HCT116 (cell line): ENCODE data around the gene KCNIP4. TPM values are rescaled to one million over a fixed set of nuclear protein-coding genes. Genes with fewer than 3 reads are reported as not detected.

Experiments used
- ATAC-seq: fragments of 200-7000 bp; cut with Tn5 transposase; 2 replicates; pipeline ENCODE4 v1.9.1; 2020; ENCODE audit warnings: mild to moderate bottlenecking, moderate library complexity
- BruUV-seq: library from RNA; stranded (reverse); fragments of 400-500 nt; replicated peaks from 2 replicates; lab custom pipeline; 2021; lab: Mats Ljungman, UMichigan
- CTCF ChIA-PET: fragments of 300-600 bp; sonication (Branson Sonifier 250); formaldehyde crosslinking; loops from one replicate; lab custom pipeline; 2021; ENCODE audit warnings: antibody characterized with exemption; lab: Charles Lee
- POLR2A ChIA-PET: fragments of 300-600, 350-600 bp; sonication (Branson Sonifier 250); formaldehyde crosslinking; loops from one replicate; lab custom pipeline; 2021; ENCODE audit warnings: antibody characterized with exemption; lab: Charles Lee
- RAD21 ChIA-PET, 2 experiments: fragments of 300-600 bp; sonication (Branson Sonifier 250); formaldehyde crosslinking; loops; one replicate each; lab custom pipeline; 2023; ENCODE audit warnings: low total read pairs in 2 of 2; ENCODE audit not compliant: uncharacterized antibody in 2 of 2, unreplicated experiment in 2 of 2, low non-redundant PET in 1 of 2; lab: Charles Lee
- DNase-seq: peaks from one replicate; pipeline ENCODE4 v3.0.0-alpha.2; 2010; ENCODE audit warnings: low read depth, low spot score
- H2AFZ ChIP-seq: fragments of 200-600 bp; shearing (Covaris generic), sonication (generic); 2 replicates; pipeline ENCODE4 v1.6.1; 2017; ENCODE audit warnings: low read depth, mixed run types, mixed read lengths, antibody characterized with exemption, low read length; ENCODE audit not compliant: poor library complexity, severe bottlenecking
- H3K27ac ChIP-seq: 2 replicates; pipeline ENCODE4 v1.5.1; 2012; ENCODE audit warnings: low read depth, low read length
- H3K27me3 ChIP-seq: fragments of 200-600 bp; sonication (generic); 2 replicates; pipeline ENCODE4 v1.6.1; 2016; ENCODE audit warnings: mixed run types, low read length, mixed read lengths; ENCODE audit not compliant: insufficient read depth
- H3K36me3 ChIP-seq, 2 experiments: fragments of 200-500 bp in 1 of 2; fragments of 200-600 bp in 1 of 2; sonication (Bioruptor generic) in 1 of 2; sonication (generic) in 1 of 2; 2 replicates each; pipeline versions ENCODE4 v1.5.1 to v1.6.1; 2014 to 2016; ENCODE audit warnings: low read length in 2 of 2, inconsistent platforms in 1 of 2, mixed read lengths in 1 of 2, mixed run types in 1 of 2; ENCODE audit not compliant: insufficient read depth in 2 of 2, control insufficient read depth in 1 of 2
- H3K4me1 ChIP-seq, 2 experiments: fragments of 200-600 bp in 1 of 2; sonication (generic) in 1 of 2; 2 replicates each; pipeline versions ENCODE4 v1.5.1 to v1.6.1; 2012 to 2017; ENCODE audit warnings: low read length in 2 of 2, inconsistent platforms in 1 of 2, mild to moderate bottlenecking in 1 of 2, mixed read lengths in 1 of 2, mixed run types in 1 of 2, moderate library complexity in 1 of 2; ENCODE audit not compliant: insufficient read depth in 2 of 2, control insufficient read depth in 1 of 2
- H3K4me2 ChIP-seq: fragments of 200-600 bp; sonication (generic); 2 replicates; pipeline ENCODE4 v1.6.1; 2017; ENCODE audit warnings: mixed run types, low read length, mixed read lengths
- H3K4me3 ChIP-seq, 2 experiments: fragments of 200-600 bp in 1 of 2; sonication (generic) in 1 of 2; replicated peaks in 1 of 2; 2 replicates each; pipeline ENCODE4 v1.5.1; 2011 to 2016; ENCODE audit warnings: low read length in 2 of 2, control low read depth in 1 of 2, low read depth in 1 of 2, mild to moderate bottlenecking in 1 of 2, mixed read lengths in 1 of 2, mixed run types in 1 of 2
- H3K79me2 ChIP-seq: fragments of 200-600 bp; sonication (generic); 2 replicates; pipeline ENCODE4 v1.6.1; 2017; ENCODE audit warnings: mild to moderate bottlenecking, mixed run types, low read length, moderate library complexity, mixed read lengths; ENCODE audit not compliant: insufficient read depth
- H3K9ac ChIP-seq: fragments of 200-600 bp; sonication (generic); 2 replicates; pipeline ENCODE4 v1.6.1; 2016; ENCODE audit warnings: low read length, mixed read lengths
- H3K9me2 ChIP-seq: fragments of 200-600 bp; sonication (generic), shearing (Covaris generic); 2 replicates; pipeline ENCODE4 v1.6.1; 2017; ENCODE audit warnings: mixed run types, mild to moderate bottlenecking, moderate library complexity; ENCODE audit not compliant: insufficient read depth
- H3K9me3 ChIP-seq, 2 experiments: fragments of 200-500 bp in 1 of 2; fragments of 200-600 bp in 1 of 2; sonication (Bioruptor generic) in 1 of 2; sonication (generic) in 1 of 2; 2 replicates each; pipeline ENCODE4 v1.6.1; 2014 to 2017; ENCODE audit warnings: low read length in 2 of 2, mixed read lengths in 2 of 2, inconsistent platforms in 1 of 2, low read depth in 1 of 2, mild to moderate bottlenecking in 1 of 2, mixed run types in 1 of 2, moderate library complexity in 1 of 2; ENCODE audit not compliant: control insufficient read depth in 1 of 2, insufficient read depth in 1 of 2
- H4K20me1 ChIP-seq: fragments of 200-600 bp; sonication (generic), shearing (Covaris generic); 2 replicates; pipeline ENCODE4 v1.6.1; 2017; ENCODE audit warnings: mixed run types, mild to moderate bottlenecking, moderate library complexity; ENCODE audit not compliant: insufficient read depth
- CEBPB ChIP-seq: IDR thresholded peaks from 2 replicates; pipeline ENCODE4 v1.6.1; 2012; ENCODE audit warnings: low read depth
- CTCF ChIP-seq, 3 experiments: fragments of 200-600 bp in 1 of 3; sonication (generic) in 1 of 3; IDR thresholded peaks in 2 of 3; conservative IDR thresholded peaks in 1 of 3; 2 replicates each; pipeline ENCODE4 v1.5.1; 2012 to 2017; ENCODE audit warnings: low read depth in 2 of 3, low read length in 2 of 3, antibody characterized with exemption in 1 of 3, borderline replicate concordance in 1 of 3, control low read depth in 1 of 3, mild to moderate bottlenecking in 1 of 3, mixed read lengths in 1 of 3, mixed run types in 1 of 3, moderate library complexity in 1 of 3; ENCODE audit not compliant: insufficient read depth in 1 of 3
- EZH2phosphoT487 ChIP-seq: fragments of 200-600 bp; IDR thresholded peaks from 2 replicates; pipeline ENCODE4 v1.6.1; 2018; ENCODE audit warnings: antibody characterized with exemption, borderline replicate concordance
- FOSL1 ChIP-seq: IDR thresholded peaks from 2 replicates; pipeline ENCODE4 v1.6.1; 2012; ENCODE audit warnings: low read depth
- JUND ChIP-seq: IDR thresholded peaks from 2 replicates; pipeline ENCODE4 v1.6.1; 2012
- POLR2A ChIP-seq: IDR thresholded peaks from 2 replicates; pipeline ENCODE4 v1.7.0; 2011; ENCODE audit warnings: borderline replicate concordance; ENCODE audit not compliant: insufficient read depth, insufficient read length; ENCODE audit errors: extremely low read depth
- RAD21 ChIP-seq: IDR thresholded peaks from 2 replicates; pipeline ENCODE4 v1.6.1; 2012; ENCODE audit warnings: low read depth, mild to moderate bottlenecking
- SIN3A ChIP-seq: IDR thresholded peaks from 2 replicates; pipeline ENCODE4 v1.6.1; 2012; ENCODE audit warnings: low read depth
- ZBTB33 ChIP-seq: IDR thresholded peaks from 2 replicates; pipeline ENCODE4 v1.6.1; 2011; ENCODE audit warnings: mild to moderate bottlenecking, low read length, moderate library complexity; ENCODE audit not compliant: insufficient replicate concordance; ENCODE audit errors: extremely low read depth
- intact Hi-C: fragments of 100-400 bp; cut with micrococcal nuclease; formaldehyde crosslinking; loops from 2 replicates; pipeline ENCODE4 v1.10.0; 2022
- total RNA-seq: library from RNA; stranded (reverse); gene quantifications from one replicate; pipeline ENCODE4 v1.2.1, GENCODE V29; 2021; ENCODE audit not compliant: unreplicated experiment

The KCNIP4 gene
- total RNA-seq, 1 experiment from 2014 or later = not detected

- ChIA-PET CTCF (no interaction called here), POLR2A (no interaction called here), RAD21 (no interaction called here)
- no TSS peak for BruUV-seq
- H3K4me2 ChIP-seq = no peak overlapping the region
- no peak overlapping the region for H3K9ac ChIP-seq
- H3K9me2 ChIP-seq = no peaks in the 10 kb centered on the region
- H2AFZ ChIP-seq = no peak overlapping the region
- ATAC-seq (no peak), DNase-seq (no peak)
- H3K4me1 ChIP-seq = no peaks in the 10 kb centered on the region
- H3K27me3 ChIP-seq = no peaks in the 10 kb centered on the region
- no peak for TF ChIP-seq CEBPB
- no peak for TF ChIP-seq RAD21
- no peak for TF ChIP-seq JUND
- TF ChIP-seq SIN3A = no peak
- TF ChIP-seq CTCF (IDR thresholded peaks at IDR 0.05 in 2 of 3, conservative IDR thresholded peaks at IDR 0.05 in 1 of 3; ENCODE audit: borderline replicate concordance in 1 of 3, insufficient read depth in 1 of 3, low read depth in 2 of 3, low read length in 2 of 3) = no peak
- H3K4me3 ChIP-seq = no peak overlapping the region
- H3K79me2 ChIP-seq = no peaks in the 10 kb centered on the region
- intact Hi-C loops = no loop called here
- H3K9me3 ChIP-seq = peaks cover 0 to 5% of the 10 kb centered on the region in 2 experiments; a peak in 1 of 4 replicates
- no peak overlapping the region for H3K27ac ChIP-seq
- no peaks in the 10 kb centered on the region for H4K20me1 ChIP-seq
- no peaks in the 10 kb centered on the region for H3K36me3 ChIP-seq
Observed at GRCh38 chr4:21529214-21529613, 419.4 kb downstream of the KCNIP4 start.

GRCh38 chr4:21522296-21522695 is 426.3 kb downstream of the KCNIP4 start:
- POLR2A ChIA-PET = no interaction called here
- ATAC-seq = no peak
- peaks cover 0 to 8% of the 10 kb centered on the region in 2 experiments; a peak in 1 of 4 replicates for H3K9me3 ChIP-seq
- no peaks in the 10 kb centered on the region for H3K27me3 ChIP-seq
- no peak for DNase-seq
- no peak overlapping the region for H3K27ac ChIP-seq
- no peaks in the 10 kb centered on the region for H3K79me2 ChIP-seq
- no peaks in the 10 kb centered on the region for H3K9me2 ChIP-seq
- intact Hi-C loops = no loop called here
- CTCF ChIA-PET = no interaction called here
- no peaks in the 10 kb centered on the region for H4K20me1 ChIP-seq
- RAD21 ChIA-PET = no interaction called here
- H3K36me3 ChIP-seq = no peaks in the 10 kb centered on the region
- H3K9ac ChIP-seq = no peak overlapping the region
- TF ChIP-seq JUND (no peak), POLR2A (no peak), ZBTB33 (no peak), EZH2phosphoT487 (no peak), FOSL1 (no peak), SIN3A (no peak), RAD21 (no peak)
- TF ChIP-seq, all 23 proteins: peak for 0
- H3K4me3 ChIP-seq = no peak overlapping the region
- BruUV-seq = no TSS peak
- H2AFZ ChIP-seq = no peak overlapping the region
- no peak overlapping the region for H3K4me2 ChIP-seq
- H3K4me1 ChIP-seq = no peaks in the 10 kb centered on the region
